ENCODE results near the gene NEBL.

GRCh38 chr10:20737107-20737506 lies 160.0 kb downstream of the NEBL start:
- TF ChIP-seq GATA2 (IDR thresholded peaks at IDR 0.05; ENCODE audit: low read depth, low read length), result no peak
- TF ChIP-seq GATA3 (IDR thresholded peaks at IDR 0.05; ENCODE audit: low read depth, low read length), result no peak
